NCI-H446 (cell line): ENCODE measurements around the gene BICC1.

Source experiments
- DNase-seq, 2 experiments: peaks; one replicate each; lab custom pipeline; 2025; lab: John Stamatoyannopoulos, UW

The BICC1 gene

GRCh38 chr10:58651040-58651439 lies 138.4 kb downstream of the BICC1 start:
- no peak for DNase-seq

- DNase-seq, result no peak
These were observed 139.1 kb downstream of the BICC1 start for GRCh38 chr10:58651742-58652141.

- DNase-seq, result no peak
These were observed 140.5 kb downstream of the BICC1 start for GRCh38 chr10:58653139-58653538.

DNA sequence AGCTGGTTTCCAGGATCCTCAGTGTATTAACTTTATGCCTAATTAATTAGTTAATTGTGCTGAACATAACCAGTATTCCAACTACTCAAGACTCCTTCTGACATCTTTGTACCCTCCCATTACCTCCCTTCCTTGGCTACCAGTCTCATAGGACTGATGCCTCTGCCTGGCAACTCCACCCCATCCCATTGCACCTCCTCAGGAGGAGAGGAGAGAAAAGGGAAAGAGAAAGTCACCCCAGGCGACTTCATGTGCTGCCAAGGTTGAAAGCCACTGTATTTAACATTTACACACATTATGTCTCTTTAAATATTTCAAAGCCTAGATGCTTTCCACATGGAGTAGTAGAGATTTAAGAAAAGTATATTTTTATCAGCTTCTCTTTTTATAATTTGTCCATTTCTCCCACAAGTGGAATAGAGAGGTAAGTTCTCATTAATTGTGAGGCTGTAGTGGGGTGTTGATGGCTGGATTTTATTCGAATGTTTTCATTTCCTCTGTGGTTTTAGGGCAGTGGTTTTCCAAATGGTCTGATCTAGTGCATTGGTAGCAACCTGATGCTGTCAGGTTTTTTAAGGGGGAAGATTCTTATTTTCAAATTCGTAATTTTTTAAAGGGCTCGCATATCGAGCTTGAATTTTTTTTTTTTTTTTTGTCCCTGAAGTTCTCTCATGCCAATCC lies 148.0 kb downstream of the BICC1 start:
- no peak for DNase-seq

DNA sequence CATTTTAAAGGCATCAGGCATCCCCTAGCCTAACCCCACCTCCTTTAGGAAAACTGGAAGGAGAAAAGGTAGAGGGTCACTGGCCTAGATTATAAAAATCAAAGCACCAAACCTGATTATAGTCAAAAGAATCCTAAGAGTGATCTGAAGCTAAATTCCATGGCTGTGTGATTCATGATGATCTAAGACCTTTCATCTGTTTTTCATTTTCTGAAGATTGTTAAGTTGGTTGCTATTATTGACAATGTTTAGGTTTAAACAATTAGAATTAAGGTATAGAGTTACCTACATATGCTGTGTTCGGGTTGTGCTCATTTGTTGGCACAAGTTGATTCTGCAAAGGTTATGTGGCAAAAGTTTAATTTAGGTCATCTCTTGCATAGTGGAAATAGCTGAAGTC lies 148.7 kb downstream of the BICC1 start:
- no peak for DNase-seq

- DNase-seq, result no peak
These were observed 149.2 kb downstream of the BICC1 start for GRCh38 chr10:58661902-58662301.

GRCh38 chr10:58662314-58662713 lies 149.6 kb downstream of the BICC1 start:
- no peak for DNase-seq

GRCh38 chr10:58665361-58665760 lies 152.7 kb downstream of the BICC1 start:
- no peak for DNase-seq

DNA sequence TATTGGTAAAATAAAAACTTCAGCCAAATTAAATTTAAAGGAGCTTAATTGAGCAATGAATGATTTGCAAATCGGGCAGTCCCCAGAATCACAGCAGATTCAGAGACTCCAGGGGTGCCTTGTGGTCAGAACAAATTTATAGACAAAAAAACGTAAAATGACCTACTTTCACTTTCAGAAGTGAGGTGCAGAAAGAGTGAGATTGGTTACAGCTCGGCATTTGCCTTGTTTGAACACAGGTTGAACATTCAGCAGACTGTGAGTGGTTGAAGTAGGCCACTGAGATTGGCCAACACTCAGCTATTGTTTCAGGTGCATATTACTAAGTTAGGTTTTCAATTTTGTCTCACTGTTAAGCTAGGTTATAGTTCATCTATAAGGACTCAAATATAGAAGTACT lies 153.4 kb downstream of the BICC1 start:
- no peak for DNase-seq

GRCh38 chr10:58667658-58668310 lies 155.1 kb downstream of the BICC1 start:
- DNase-seq, result no peak

GRCh38 chr10:58672845-58673244 lies 160.2 kb downstream of the BICC1 start:
- peak in 1 of 2 experiments; percentile 45 for DNase-seq

DNA sequence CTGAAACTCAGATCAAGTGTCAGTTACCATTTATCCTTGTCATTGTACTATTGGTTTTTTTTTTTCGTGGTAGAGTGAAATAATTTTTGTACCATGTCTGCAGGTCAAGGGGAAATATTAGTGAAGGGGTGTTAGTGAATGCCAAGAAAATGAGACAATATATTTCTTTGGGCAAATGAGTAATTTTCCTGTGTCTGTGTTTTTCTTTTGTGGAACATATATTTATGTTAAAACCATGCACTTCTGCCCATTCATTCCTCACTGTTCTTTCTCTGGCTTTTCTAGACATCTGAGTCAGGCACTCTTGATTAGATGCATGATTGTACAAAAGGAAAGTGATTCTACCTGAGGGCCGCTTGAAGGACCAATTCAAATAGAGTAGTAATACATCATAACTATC lies 161.6 kb downstream of the BICC1 start:
- no peak for DNase-seq

DNA sequence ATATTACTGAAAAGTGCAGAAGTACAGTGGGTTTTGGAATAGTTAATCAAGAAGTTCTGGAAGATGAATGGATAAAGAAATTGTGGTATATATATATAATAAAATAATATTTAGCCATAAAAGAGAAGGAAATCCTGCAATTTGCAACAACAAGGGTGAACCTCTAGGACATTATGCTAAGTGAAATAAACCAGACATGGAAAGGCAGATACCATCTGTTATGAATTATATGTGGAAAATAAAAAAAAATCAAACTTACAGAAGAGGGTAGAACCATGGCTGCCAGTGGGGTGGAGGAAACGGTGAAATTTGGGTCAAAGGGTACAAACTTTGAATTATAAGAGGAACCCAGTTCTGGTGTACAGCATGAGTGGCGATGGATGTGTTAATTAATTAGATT lies 162.6 kb downstream of the BICC1 start:
- DNase-seq, result no peak

- no peak for DNase-seq
These were observed 178.9 kb downstream of the BICC1 start for GRCh38 chr10:58691528-58691927.

- no peak for DNase-seq
These were observed 181.2 kb downstream of the BICC1 start for GRCh38 chr10:58693919-58694318.

DNA sequence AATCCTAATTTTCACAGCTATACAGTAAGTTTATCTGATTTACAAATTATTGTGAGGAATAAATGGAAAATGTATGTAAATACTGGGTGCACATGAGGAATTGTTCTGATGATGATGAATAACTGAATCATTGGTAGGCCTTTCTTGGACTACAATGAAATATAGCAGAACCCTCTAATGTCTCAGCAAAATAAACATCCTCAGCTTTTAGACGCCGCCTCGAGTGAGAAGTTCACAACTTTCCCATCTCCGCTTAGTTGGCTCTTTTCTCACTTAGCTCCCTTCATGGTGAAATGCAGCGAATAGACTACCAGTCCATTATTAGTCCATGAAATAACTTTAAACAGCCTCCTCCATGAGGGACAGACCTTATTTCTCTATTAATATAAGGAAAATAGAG lies 182.3 kb downstream of the BICC1 start:
- DNase-seq, result no peak

DNA sequence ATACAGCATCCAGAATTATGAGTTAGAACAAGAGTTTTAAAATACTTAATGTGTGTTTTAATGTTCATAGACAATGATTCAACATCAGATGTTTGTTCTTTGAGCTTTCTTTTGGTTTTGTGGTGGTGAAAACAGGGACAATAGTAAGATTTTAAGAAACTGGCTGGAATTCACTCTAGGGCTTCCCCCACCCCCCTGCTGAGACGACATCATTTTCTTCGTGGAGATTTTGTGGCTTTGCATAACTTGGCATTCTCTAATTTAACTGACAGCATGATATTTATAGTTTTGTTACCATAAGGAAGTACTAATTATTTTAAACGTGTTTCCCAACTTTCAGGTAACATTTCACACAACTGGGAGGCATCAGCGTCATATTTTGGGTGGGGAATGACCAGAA lies 184.1 kb downstream of the BICC1 start:
- DNase-seq, result no peak

- no peak for DNase-seq
These were observed 185.0 kb downstream of the BICC1 start for GRCh38 chr10:58697691-58698090.

DNA sequence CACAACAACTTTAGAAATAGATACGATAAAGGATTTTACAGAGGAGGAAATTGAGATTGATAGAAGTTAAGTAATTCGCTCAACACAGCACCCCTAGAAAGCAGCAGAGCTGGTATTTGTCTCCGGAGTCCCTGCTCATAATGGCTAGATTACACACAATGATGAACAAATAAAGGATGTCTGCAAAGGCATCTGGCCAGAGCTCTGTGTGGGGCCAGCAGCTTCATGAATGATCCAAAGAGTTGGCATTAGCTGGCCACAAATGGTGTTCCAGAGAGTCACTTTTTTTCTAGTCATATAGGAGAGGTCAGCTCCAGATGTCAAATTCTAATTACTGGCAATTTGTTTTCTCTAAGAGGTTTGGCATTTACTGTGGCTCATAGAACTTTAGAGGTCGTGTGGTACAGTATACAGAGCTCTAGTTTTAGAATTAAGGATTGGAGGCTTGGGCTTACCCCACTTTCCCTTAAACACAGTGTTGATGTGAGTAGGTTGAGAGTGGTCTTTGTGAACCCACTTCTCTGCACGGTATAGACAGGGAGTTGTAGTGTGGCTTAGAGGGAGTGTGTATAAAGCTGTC lies 186.2 kb downstream of the BICC1 start:
- peak in 1 of 2 experiments; percentile 53 for DNase-seq

- peak; percentile 8 to 54 for DNase-seq
These were observed 187.9 kb downstream of the BICC1 start for GRCh38 chr10:58700591-58700990.

DNA sequence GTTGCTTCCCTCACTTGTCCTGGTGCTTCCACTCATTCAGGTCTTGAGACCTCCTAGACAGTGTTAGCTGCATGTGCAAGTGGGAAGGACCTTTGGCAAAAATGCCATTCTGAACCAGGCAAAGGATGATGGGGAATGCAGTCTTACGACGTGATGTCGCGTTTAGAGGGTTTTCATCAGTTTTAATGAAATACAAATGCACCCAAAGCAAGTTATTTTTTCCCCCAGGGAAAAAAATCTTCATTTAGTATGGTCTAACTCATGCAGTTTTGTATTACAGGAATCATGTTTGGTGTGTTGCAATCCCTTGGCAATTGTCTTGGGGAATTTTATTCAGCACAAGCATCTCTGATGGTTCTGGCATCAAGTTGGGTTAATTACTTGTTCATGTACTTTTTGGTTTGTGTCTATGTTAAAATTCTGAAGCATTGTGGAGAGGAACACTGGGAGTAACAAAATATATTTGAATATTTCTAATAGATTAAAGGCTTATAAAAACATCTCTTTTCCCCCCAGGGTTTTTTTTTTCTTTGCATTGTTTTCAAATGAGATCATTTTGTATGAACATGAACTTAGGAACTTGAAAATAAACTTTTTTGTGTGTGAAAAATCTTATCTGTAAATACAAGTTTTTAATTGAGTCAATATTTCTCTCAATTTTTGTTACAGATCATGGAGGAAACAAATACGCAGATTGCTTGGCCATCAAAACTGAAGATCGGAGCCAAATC lies 188.9 kb downstream of the BICC1 start:
- DNase-seq, result no peak

DNA sequence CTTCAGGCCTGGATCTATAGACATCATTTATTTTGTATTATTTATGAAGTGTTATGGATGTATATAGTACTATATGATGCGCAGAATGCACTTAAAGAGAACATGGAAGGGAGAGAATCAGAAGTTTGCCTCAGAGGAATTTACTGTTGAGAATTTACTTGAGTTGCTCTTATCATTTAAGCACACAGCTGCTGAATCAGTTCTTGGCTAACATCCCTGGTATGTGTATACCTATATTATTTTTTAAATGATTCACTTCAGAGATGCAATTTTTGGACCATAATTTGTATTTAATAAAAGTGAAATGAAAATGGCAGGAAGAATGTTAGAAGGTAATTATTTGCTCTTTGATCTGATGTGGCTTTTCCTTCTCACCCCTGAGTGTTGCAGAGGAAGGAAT lies 191.6 kb downstream of the BICC1 start:
- DNase-seq, result no peak

- peak; percentile 23 to 59 for DNase-seq
These were observed 192.0 kb downstream of the BICC1 start for GRCh38 chr10:58704671-58705141.
